PC-3 (cell line): ENCODE results near the gene PDE9A. TPM values are rescaled to one million over a fixed set of nuclear protein-coding genes. Genes with fewer than 3 reads are reported as not detected.

Experiments used
- ATAC-seq: fragments of 200-7000 bp; cut with Tn5 transposase; 2 replicates; pipeline ENCODE4 v1.9.1; 2020; ENCODE audit warnings: mild to moderate bottlenecking, moderate library complexity
- BruUV-seq: library from RNA; stranded (reverse); fragments of 400-500 nt; replicated peaks from 2 replicates; lab custom pipeline; 2021; lab: Mats Ljungman, UMichigan
- CTCF ChIA-PET: fragments of 300-600 bp; sonication (Branson Sonifier 250); formaldehyde crosslinking; loops from one replicate; lab custom pipeline; 2022; ENCODE audit warnings: antibody characterized with exemption; lab: Charles Lee
- POLR2A ChIA-PET: fragments of 300-600 bp; sonication (Branson Sonifier 250); formaldehyde crosslinking; loops from one replicate; lab custom pipeline; 2022; ENCODE audit warnings: antibody characterized with exemption; ENCODE audit not compliant: unreplicated experiment; lab: Charles Lee
- DNase-seq: peaks from one replicate; pipeline ENCODE4 v3.0.0-alpha.2; 2015
- H2AFZ ChIP-seq: fragments of 300-600 bp; sonication (generic); 2 replicates; pipeline ENCODE4 v1.6.0; 2016; ENCODE audit warnings: antibody characterized with exemption, low read length
- H3F3A ChIP-seq: fragments of 300-600 bp; sonication (generic); one replicate; pipeline ENCODE4 v1.6.0; 2017; ENCODE audit warnings: antibody characterized with exemption, low read length, control low read depth, mild to moderate bottlenecking; ENCODE audit not compliant: unreplicated experiment
- H3K27ac ChIP-seq: fragments of 300-600 bp; sonication (generic); 2 replicates; pipeline ENCODE4 v1.5.1; 2016; ENCODE audit warnings: mild to moderate bottlenecking, low read length
- H3K27me3 ChIP-seq: fragments of 300-600 bp; sonication (generic); 2 replicates; pipeline ENCODE4 v1.6.1; 2016; ENCODE audit warnings: low read length, mixed read lengths
- H3K36me3 ChIP-seq: fragments of 300-600 bp; sonication (generic); 2 replicates; pipeline ENCODE4 v1.6.1; 2016; ENCODE audit warnings: low read depth, mixed run types, low read length, mixed read lengths
- H3K4me1 ChIP-seq: fragments of 300-600 bp; sonication (generic); 2 replicates; pipeline ENCODE4 v1.5.1; 2016; ENCODE audit warnings: low read length; ENCODE audit not compliant: insufficient read depth
- H3K4me2 ChIP-seq: fragments of 300-600 bp; sonication (generic); 2 replicates; pipeline ENCODE4 v1.6.0; 2016; ENCODE audit warnings: low read length
- H3K4me3 ChIP-seq: fragments of 300-600 bp; sonication (generic); 2 replicates; pipeline ENCODE4 v1.5.1; 2016; ENCODE audit warnings: mild to moderate bottlenecking, low read length, mixed read lengths
- H3K79me2 ChIP-seq: fragments of 300-600 bp; sonication (generic); 2 replicates; pipeline ENCODE4 v1.6.1; 2017; ENCODE audit warnings: low read length, mixed read lengths
- H3K9ac ChIP-seq: fragments of 300-600 bp; sonication (generic); 2 replicates; pipeline ENCODE4 v1.6.0; 2016; ENCODE audit warnings: mild to moderate bottlenecking, low read length
- H3K9me2 ChIP-seq: fragments of 300-600 bp; sonication (generic); replicated peaks from 2 replicates; pipeline ENCODE4 v1.6.1; 2016; ENCODE audit warnings: mixed run types, low read length, mixed read lengths
- H3K9me3 ChIP-seq: fragments of 300-600 bp; sonication (generic); 2 replicates; pipeline ENCODE4 v1.6.1; 2016; ENCODE audit warnings: low read length, mixed read lengths
- H4K20me1 ChIP-seq: fragments of 300-600 bp; sonication (generic); 2 replicates; pipeline ENCODE4 v1.6.1; 2016; ENCODE audit warnings: low read length, mixed read lengths
- EZH2 ChIP-seq: fragments of 300-600 bp; sonication (generic); IDR thresholded peaks from one replicate; pipeline ENCODE4 v1.6.1; 2017; ENCODE audit warnings: antibody characterized with exemption, mild to moderate bottlenecking, low read length; ENCODE audit not compliant: unreplicated experiment
- EZH2phosphoT487 ChIP-seq: fragments of 300-600 bp; sonication (generic); IDR thresholded peaks from 2 replicates; pipeline ENCODE4 v1.6.1; 2018; ENCODE audit warnings: mild to moderate bottlenecking, antibody characterized with exemption, low read length, borderline replicate concordance
- intact Hi-C: fragments of 100-400 bp; cut with micrococcal nuclease; formaldehyde crosslinking; loops from 2 replicates; pipeline ENCODE4 v1.9.0; 2023
- total RNA-seq: library from RNA; depleted of rRNA; stranded (reverse); fragments of >200 nt; gene quantifications from 2 replicates; pipeline ENCODE4 v1.2.3, GENCODE V29; 2014
- TF ChIP-seq, protein P1 (sequence below): fragments of 300-600 bp; sonication (generic); conservative IDR thresholded peaks from 2 replicates; pipeline ENCODE4 v1.5.1; 2017; ENCODE audit warnings: antibody characterized with exemption, low read depth, mild to moderate bottlenecking, low read length

PDE9A gene
- total RNA-seq, 1 experiment from 2014 or later: 0.33 TPM

DNA sequence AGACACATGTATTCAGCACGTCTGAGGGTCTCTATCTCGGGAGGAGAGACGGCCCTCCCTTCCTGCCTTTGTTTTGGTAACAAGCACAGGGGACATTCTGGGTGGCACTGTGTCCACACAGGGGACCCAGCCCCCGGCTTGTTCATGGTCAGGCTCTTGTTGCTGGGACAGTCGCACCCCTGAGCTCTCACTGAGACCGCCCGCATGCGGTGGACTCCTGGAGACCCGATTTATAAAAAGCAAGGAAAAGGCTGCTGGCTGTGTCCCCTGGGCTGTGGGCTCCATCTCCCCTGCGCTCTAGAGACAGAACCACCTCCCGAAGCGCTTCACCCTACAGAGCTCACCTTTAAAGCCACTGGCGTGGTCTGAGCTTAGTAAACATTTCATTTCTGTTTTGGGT is 122.5 kb downstream of the PDE9A start:
- H3K9me3 ChIP-seq: no peaks in the 10 kb centered on the region
- H3K27ac ChIP-seq: no peak overlapping the region
- no TSS peak for BruUV-seq
- TF ChIP-seq, protein P1, sequence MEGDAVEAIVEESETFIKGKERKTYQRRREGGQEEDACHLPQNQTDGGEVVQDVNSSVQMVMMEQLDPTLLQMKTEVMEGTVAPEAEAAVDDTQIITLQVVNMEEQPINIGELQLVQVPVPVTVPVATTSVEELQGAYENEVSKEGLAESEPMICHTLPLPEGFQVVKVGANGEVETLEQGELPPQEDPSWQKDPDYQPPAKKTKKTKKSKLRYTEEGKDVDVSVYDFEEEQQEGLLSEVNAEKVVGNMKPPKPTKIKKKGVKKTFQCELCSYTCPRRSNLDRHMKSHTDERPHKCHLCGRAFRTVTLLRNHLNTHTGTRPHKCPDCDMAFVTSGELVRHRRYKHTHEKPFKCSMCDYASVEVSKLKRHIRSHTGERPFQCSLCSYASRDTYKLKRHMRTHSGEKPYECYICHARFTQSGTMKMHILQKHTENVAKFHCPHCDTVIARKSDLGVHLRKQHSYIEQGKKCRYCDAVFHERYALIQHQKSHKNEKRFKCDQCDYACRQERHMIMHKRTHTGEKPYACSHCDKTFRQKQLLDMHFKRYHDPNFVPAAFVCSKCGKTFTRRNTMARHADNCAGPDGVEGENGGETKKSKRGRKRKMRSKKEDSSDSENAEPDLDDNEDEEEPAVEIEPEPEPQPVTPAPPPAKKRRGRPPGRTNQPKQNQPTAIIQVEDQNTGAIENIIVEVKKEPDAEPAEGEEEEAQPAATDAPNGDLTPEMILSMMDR: no peak
- TF ChIP-seq EZH2 (no peak), EZH2phosphoT487 (no peak)
- no peaks in the 10 kb centered on the region for H3K9me2 ChIP-seq
- DNase-seq (no peak), ATAC-seq (no peak)
- H3F3A ChIP-seq: no peaks in the 10 kb centered on the region
- CTCF ChIA-PET: no interaction called here
- no peaks in the 10 kb centered on the region for H3K4me1 ChIP-seq
- intact Hi-C loops: no loop called here
- no peak overlapping the region for H2AFZ ChIP-seq
- no peak overlapping the region for H3K4me3 ChIP-seq
- no peak overlapping the region for H3K9ac ChIP-seq
- POLR2A ChIA-PET: no interaction called here
- no peak overlapping the region for H3K4me2 ChIP-seq
- peaks cover 38% of the 10 kb centered on the region for H3K27me3 ChIP-seq
- no peaks in the 10 kb centered on the region for H3K79me2 ChIP-seq
- no peaks in the 10 kb centered on the region for H4K20me1 ChIP-seq
- H3K36me3 ChIP-seq: no peaks in the 10 kb centered on the region

DNA sequence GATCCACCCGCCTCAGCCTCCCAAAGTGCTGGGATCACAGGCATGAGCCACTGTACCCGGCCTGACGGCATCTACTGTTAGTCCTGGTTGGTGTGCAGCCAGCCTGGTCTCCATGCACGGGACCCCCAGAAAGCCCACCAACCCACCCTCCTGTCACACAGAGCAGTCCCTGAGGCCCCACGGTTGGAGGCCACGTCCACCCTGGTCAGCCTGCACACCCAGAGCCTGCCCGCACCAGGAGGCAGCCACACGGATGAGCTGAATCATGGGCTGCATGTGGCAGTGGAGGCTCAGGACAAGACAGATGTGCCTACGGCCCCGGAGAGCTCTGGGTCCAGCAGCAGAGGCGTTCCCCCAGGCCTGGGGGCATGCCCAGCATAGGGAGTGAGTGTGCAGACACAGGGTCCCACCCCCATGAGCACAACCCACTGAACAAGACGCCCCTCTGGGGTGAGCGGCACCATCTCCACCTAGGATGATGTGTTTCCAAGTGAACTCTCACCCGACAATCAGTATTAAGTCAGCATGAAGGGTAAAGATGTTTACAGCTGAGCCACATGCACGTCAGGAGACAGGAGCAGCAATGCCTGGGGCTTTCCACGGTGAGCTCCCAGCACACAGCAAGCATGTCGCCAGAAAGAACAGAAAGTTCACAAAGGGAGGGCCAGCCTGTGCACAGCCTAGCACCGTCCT is 123.8 kb downstream of the PDE9A start:
- CTCF ChIA-PET: no interaction called here
- Histone ChIP-seq H3F3A (no peaks in the 10 kb centered on the region), H3K79me2 (no peaks in the 10 kb centered on the region), H3K27me3 (peaks cover 50% of the 10 kb centered on the region), H3K27ac (no peak overlapping the region), H3K9me2 (no peaks in the 10 kb centered on the region), H2AFZ (no peak overlapping the region), H3K9me3 (no peaks in the 10 kb centered on the region), H3K4me2 (no peak overlapping the region), H4K20me1 (no peaks in the 10 kb centered on the region), H3K36me3 (no peaks in the 10 kb centered on the region), H3K4me3 (no peak overlapping the region), H3K4me1 (no peaks in the 10 kb centered on the region), H3K9ac (no peak overlapping the region)
- TF ChIP-seq, protein P1: no peak
- TF ChIP-seq EZH2: no peak
- TF ChIP-seq EZH2phosphoT487: no peak
- intact Hi-C loops: no loop called here
- ATAC-seq (no peak), DNase-seq (no peak)
- BruUV-seq: no TSS peak
- POLR2A ChIA-PET: no interaction called here

DNA sequence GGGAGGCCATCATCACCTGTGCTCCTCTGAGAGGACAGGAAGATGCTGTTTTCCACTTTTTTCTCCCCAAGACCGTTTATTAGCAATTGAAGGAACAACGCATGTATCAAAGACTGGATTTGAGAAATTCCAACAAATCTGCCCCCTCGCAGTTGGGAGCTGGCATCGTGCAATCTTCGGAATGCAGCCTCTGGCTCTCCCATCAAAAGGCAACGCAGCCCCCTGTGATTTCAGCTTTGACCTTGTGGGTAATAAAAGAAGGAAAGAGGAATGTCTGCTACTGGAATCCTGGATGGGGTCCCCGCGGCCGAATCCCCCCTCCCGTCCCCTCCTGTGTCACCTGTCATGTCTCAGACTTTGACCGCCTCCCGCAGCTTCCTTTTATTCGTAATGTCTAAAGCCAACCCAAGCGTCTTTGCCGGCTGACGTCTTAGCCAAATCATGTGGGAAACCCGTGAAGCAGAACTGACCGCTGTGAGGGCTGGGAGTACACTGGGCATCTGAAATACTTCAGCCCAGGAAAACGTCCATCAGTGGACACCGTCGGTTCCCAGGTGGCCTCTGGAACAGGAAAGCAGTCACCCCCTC is 124.4 kb downstream of the PDE9A start:
- no peaks in the 10 kb centered on the region for H3K36me3 ChIP-seq
- H3K9me3 ChIP-seq: no peaks in the 10 kb centered on the region
- TF ChIP-seq EZH2phosphoT487 (no peak), EZH2 (no peak)
- TF ChIP-seq, protein P1: no peak
- H3K9me2 ChIP-seq: no peaks in the 10 kb centered on the region
- DNase-seq (no peak), ATAC-seq (no peak)
- H3K79me2 ChIP-seq: no peaks in the 10 kb centered on the region
- intact Hi-C loops: no loop called here
- no peak overlapping the region for H3K4me3 ChIP-seq
- H3K4me2 ChIP-seq: no peak overlapping the region
- H3F3A ChIP-seq: no peaks in the 10 kb centered on the region
- POLR2A ChIA-PET: no interaction called here
- no TSS peak for BruUV-seq
- CTCF ChIA-PET: no interaction called here
- H4K20me1 ChIP-seq: no peaks in the 10 kb centered on the region
- no peak overlapping the region for H3K27ac ChIP-seq
- no peak overlapping the region for H3K9ac ChIP-seq
- no peaks in the 10 kb centered on the region for H3K4me1 ChIP-seq
- H2AFZ ChIP-seq: no peak overlapping the region
- H3K27me3 ChIP-seq: peaks cover 56% of the 10 kb centered on the region
